Right lobe of liver (tissue), 6 donors: Measurements from ENCODE around the gene ADGRL3. TPM values are rescaled to one million over a fixed set of nuclear protein-coding genes. Genes with fewer than 3 reads are reported as not detected.

Experiments used
- ATAC-seq, 4 donors: fragments of 200-7000 bp; cut with Tn5 transposase; one replicate each; pipeline ENCODE4 v1.9.1; 2020; ENCODE audit warnings: mild to moderate bottlenecking in 4 of 4, moderate library complexity in 4 of 4
- DNase-seq, 3 donors: peaks; one replicate each; pipeline ENCODE4 v3.0.0-alpha.2; 2020
- H3K27ac ChIP-seq, 3 donors: fragments of 200-600 bp; one replicate each; pipeline ENCODE4 v1.8.0; 2022
- H3K27me3 ChIP-seq, 2 donors: fragments of 200-600 bp; one replicate each; pipeline ENCODE4 v1.8.0; 2022
- H3K36me3 ChIP-seq, 4 donors: fragments of 200-600 bp; sonication (generic) in 1 of 4; one replicate each; pipeline versions ENCODE4 v1.5.1 to v1.8.0; 2017 to 2022; ENCODE audit warnings: control low read depth in 1 of 4
- H3K4me1 ChIP-seq, 4 donors: fragments of 200-600 bp; sonication (generic) in 1 of 4; one replicate each; pipeline versions ENCODE4 v1.5.1 to v1.8.0; 2017 to 2022; ENCODE audit warnings: control low read depth in 1 of 4
- H3K4me3 ChIP-seq, 3 donors: fragments of 200-600 bp; one replicate each; pipeline ENCODE4 v1.8.0; 2022
- H3K9me3 ChIP-seq, 4 donors: fragments of 200-600 bp; sonication (generic) in 1 of 4; one replicate each; pipeline versions ENCODE4 v1.5.1 to v1.8.0; 2017 to 2022; ENCODE audit warnings: control low read depth in 1 of 4
- POLR2A ChIP-seq: fragments of 450-650 bp; IDR thresholded peaks from one replicate; pipeline ENCODE4 v1.6.1; 2017; ENCODE audit warnings: antibody characterized with exemption, mild to moderate bottlenecking
- WGBS: methylation state at CpG from one replicate; pipeline ENCODE4 v1.1.6; 2018; ENCODE audit warnings: low coverage, low lambda C conversion rate; ENCODE audit not compliant: insufficient coverage; ENCODE audit errors: missing lambda C conversion rate; 5-methylcytosine and 5-hydroxymethylcytosine counted together
- intact Hi-C, 2 donors: fragments of 100-400 bp; cut with DNase I; formaldehyde crosslinking; loops; one replicate each; pipeline versions ENCODE4 v1.11.2 to v1.14.1; 2022
- total RNA-seq, 6 experiments: library from RNA; depleted of rRNA in 2 of 6; stranded (reverse); fragments of >200 nt in 2 of 6; fragmentation: NEBNext Ultra II Directional in 3 of 6; extraction: Animal tissue kit (Norgen Biotek cat#: 25700) in 3 of 6; gene quantifications; one replicate each; pipeline versions ENCODE4 v1.1.0 to v1.2.4, GENCODE V29; 2016 to 2023
- TF ChIP-seq, protein P1 (sequence below), 4 donors: fragments of 200-600 bp in 3 of 4; fragments of 450-650 bp in 1 of 4; IDR thresholded peaks; one replicate each; pipeline versions ENCODE4 v1.5.1 to v1.8.0; 2016 to 2022; ENCODE audit warnings: antibody characterized with exemption in 4 of 4, mild to moderate bottlenecking in 2 of 4
- donor health status: DM: no; HTN: yes; CAD: no.
- donor health status: DM: no; HTN: no; CAD: no.
- donor health status: DM: no; HTN: no; CAD: no.
- donor health status: DM: no; HTN: yes; CAD: no.
- donor health status: DM: no; HTN: yes; CAD: no.

The ADGRL3 gene
- total RNA-seq, 6 experiments from 2014 or later, result 0.06 to 1.1 (median 0.35) TPM

GRCh38 chr4:61860376-61860775, 660.2 kb downstream of the ADGRL3 start:
- Histone ChIP-seq H3K4me1 (no peaks in the 10 kb centered on the region), H3K9me3 (no peaks in the 10 kb centered on the region), H3K36me3 (no peaks in the 10 kb centered on the region), H3K27ac (no peak overlapping the region), H3K27me3 (no peaks in the 10 kb centered on the region), H3K4me3 (no peak overlapping the region)
- DNase-seq (no peak), ATAC-seq (no peak)
- TF ChIP-seq, protein P1, sequence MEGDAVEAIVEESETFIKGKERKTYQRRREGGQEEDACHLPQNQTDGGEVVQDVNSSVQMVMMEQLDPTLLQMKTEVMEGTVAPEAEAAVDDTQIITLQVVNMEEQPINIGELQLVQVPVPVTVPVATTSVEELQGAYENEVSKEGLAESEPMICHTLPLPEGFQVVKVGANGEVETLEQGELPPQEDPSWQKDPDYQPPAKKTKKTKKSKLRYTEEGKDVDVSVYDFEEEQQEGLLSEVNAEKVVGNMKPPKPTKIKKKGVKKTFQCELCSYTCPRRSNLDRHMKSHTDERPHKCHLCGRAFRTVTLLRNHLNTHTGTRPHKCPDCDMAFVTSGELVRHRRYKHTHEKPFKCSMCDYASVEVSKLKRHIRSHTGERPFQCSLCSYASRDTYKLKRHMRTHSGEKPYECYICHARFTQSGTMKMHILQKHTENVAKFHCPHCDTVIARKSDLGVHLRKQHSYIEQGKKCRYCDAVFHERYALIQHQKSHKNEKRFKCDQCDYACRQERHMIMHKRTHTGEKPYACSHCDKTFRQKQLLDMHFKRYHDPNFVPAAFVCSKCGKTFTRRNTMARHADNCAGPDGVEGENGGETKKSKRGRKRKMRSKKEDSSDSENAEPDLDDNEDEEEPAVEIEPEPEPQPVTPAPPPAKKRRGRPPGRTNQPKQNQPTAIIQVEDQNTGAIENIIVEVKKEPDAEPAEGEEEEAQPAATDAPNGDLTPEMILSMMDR (IDR thresholded peaks at IDR 0.05), result no peak
- TF ChIP-seq POLR2A, result no peak
- intact Hi-C loops, result no loop called here
- 83% methylated on average over 6 of the region's 6 CpGs for WGBS

DNA sequence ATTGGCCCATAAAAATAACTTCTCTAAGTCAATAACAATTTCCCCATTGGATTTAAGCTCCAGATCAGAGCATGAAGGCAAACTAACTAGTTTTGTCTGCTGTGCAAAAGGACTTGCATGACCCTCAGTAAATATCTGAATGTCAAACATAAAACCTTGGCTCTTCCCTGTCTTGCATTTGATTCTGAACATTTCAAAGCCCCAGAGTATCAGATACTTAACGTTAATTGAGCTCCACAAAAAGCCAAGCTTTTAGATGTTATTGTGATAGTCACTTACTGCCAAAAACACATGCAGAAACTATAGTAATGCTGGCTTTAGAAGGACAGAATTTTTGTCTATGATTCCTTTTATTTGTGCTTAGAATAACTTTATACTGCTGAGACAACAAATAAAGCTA, 664.2 kb downstream of the ADGRL3 start:
- WGBS, result 50% methylated on average over 1 of the region's 1 CpG
- H3K4me3 ChIP-seq, result no peak overlapping the region
- H3K27ac ChIP-seq, result no peak overlapping the region
- ATAC-seq (no peak), DNase-seq (no peak)
- intact Hi-C loops, result no loop called here
- H3K4me1 ChIP-seq, result no peaks in the 10 kb centered on the region
- TF ChIP-seq, protein P1 (IDR thresholded peaks at IDR 0.05), result no peak
- no peak for TF ChIP-seq POLR2A
- H3K27me3 ChIP-seq, result no peaks in the 10 kb centered on the region
- H3K36me3 ChIP-seq, result no peaks in the 10 kb centered on the region
- H3K9me3 ChIP-seq, result no peaks in the 10 kb centered on the region

DNA sequence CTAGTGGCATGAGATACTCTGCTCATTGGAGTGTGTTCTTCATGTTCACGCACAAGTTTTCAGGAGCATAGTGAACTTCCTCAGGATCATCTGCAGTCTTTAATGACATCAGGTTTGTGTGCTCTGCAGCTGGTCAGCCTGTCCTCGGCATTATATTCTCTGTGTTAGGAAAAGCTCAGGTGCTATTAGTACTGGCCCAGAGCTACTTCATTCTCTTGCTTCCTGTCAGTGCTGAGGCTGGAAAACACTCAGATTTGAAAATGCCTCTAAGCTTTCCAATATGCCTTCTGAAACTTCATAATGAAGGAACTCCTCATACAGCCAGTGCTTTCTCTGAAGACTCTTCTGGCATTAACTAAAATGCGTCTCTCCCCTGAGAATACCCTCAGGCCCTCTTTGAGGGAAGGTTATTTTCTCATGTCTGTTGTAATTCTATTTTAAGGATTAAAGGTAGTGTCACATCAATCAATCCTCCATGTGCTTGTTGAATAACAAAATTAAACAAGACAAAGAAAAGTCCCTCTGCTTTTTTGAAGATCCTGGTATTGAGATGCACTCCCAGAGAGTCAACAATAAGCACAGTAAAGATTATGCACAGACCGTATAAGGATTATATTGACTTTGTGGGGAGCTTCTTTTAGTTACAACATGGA, 666.4 kb downstream of the ADGRL3 start:
- intact Hi-C loops, result no loop called here
- no peak overlapping the region for H3K27ac ChIP-seq
- ATAC-seq (no peak), DNase-seq (no peak)
- WGBS, result 54% methylated on average over 4 of the region's 4 CpGs
- H3K36me3 ChIP-seq, result no peaks in the 10 kb centered on the region
- H3K4me3 ChIP-seq, result no peak overlapping the region
- no peaks in the 10 kb centered on the region for H3K9me3 ChIP-seq
- H3K27me3 ChIP-seq, result no peaks in the 10 kb centered on the region
- TF ChIP-seq, protein P1 (IDR thresholded peaks at IDR 0.05), result no peak
- no peak for TF ChIP-seq POLR2A
- H3K4me1 ChIP-seq, result no peaks in the 10 kb centered on the region

DNA sequence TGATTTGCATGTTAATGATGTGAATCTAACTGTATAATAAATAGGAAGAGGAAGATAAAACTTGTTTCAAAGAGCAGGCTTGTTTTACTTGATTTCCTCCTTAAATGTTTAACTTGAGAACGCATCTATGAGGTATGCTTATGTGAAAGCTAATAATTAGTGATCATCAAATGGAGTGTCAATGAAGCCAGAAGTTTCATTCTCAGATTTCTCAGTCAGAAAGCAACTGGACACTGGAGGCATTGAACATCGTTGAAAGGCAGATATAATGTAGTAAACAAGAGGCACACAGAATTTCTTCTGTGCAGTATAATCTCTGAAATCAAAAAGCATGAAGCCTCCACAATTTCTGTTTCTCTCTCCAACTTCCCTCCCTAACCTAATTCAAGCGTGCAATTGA, 672.9 kb downstream of the ADGRL3 start:
- no peak for DNase-seq
- intact Hi-C loops, result no loop called here
- 47% methylated on average over 3 of the region's 3 CpGs for WGBS
- Histone ChIP-seq H3K36me3 (no peaks in the 10 kb centered on the region), H3K4me3 (no peak overlapping the region), H3K27me3 (no peaks in the 10 kb centered on the region), H3K9me3 (no peaks in the 10 kb centered on the region), H3K27ac (no peak overlapping the region), H3K4me1 (no peaks in the 10 kb centered on the region)
- no peak for ATAC-seq
- TF ChIP-seq POLR2A, result no peak
- TF ChIP-seq, protein P1 (IDR thresholded peaks at IDR 0.05), result no peak

GRCh38 chr4:61877266-61877665, 677.1 kb downstream of the ADGRL3 start:
- ATAC-seq, result no peak
- Histone ChIP-seq H3K4me3 (no peak overlapping the region), H3K4me1 (no peaks in the 10 kb centered on the region), H3K27me3 (no peaks in the 10 kb centered on the region), H3K36me3 (no peaks in the 10 kb centered on the region), H3K9me3 (no peaks in the 10 kb centered on the region), H3K27ac (no peak overlapping the region)
- DNase-seq, result no peak
- intact Hi-C loops, result no loop called here
- TF ChIP-seq, protein P1 (IDR thresholded peaks at IDR 0.05), result no peak
- TF ChIP-seq POLR2A, result no peak
